Tibial nerve (tissue), 4 donors: ENCODE data around the gene PNKP. TPM values are rescaled to one million over a fixed set of nuclear protein-coding genes. Genes with fewer than 3 reads are reported as not detected.

ENCODE experiments used
- DNase-seq, 2 donors: peaks; one replicate each; pipeline ENCODE4 v3.0.0-alpha.2; 2019; ENCODE audit warnings: low spot score in 2 of 2
- H3K27ac ChIP-seq, 4 donors: fragments of 200-600 bp; sonication (generic) in 3 of 4; one replicate each; pipeline ENCODE4 v1.5.1; 2017 to 2019; ENCODE audit warnings: mild to moderate bottlenecking in 1 of 4
- H3K27me3 ChIP-seq, 2 donors: fragments of 200-600 bp; sonication (generic) in 1 of 2; one replicate each; pipeline versions ENCODE4 v1.5.1 to v1.6.0; 2017 to 2019
- H3K36me3 ChIP-seq, 3 donors: fragments of 200-600 bp; sonication (generic); one replicate each; pipeline ENCODE4 v1.5.1; 2018 to 2019
- H3K4me1 ChIP-seq, 4 donors: fragments of 200-600 bp; sonication (generic) in 3 of 4; one replicate each; pipeline ENCODE4 v1.5.1; 2017 to 2019
- H3K4me3 ChIP-seq, 4 donors: fragments of 200-600 bp; sonication (generic) in 3 of 4; one replicate each; pipeline ENCODE4 v1.5.1; 2017 to 2019; ENCODE audit warnings: mild to moderate bottlenecking in 1 of 4, moderate library complexity in 1 of 4
- H3K9me3 ChIP-seq, 4 donors: fragments of 200-600 bp; sonication (generic) in 3 of 4; one replicate each; pipeline ENCODE4 v1.5.1; 2017 to 2019
- EP300 ChIP-seq, 2 donors: sonication (generic); formaldehyde crosslinking; IDR thresholded peaks; one replicate each; pipeline ENCODE4 v1.6.1; 2017; ENCODE audit warnings: antibody characterized with exemption in 2 of 2, mild to moderate bottlenecking in 1 of 2
- POLR2A ChIP-seq, 2 donors: fragments of 450-650 bp; IDR thresholded peaks; one replicate each; pipeline ENCODE4 v1.6.1; 2017; ENCODE audit warnings: antibody characterized with exemption in 2 of 2, mild to moderate bottlenecking in 2 of 2, moderate library complexity in 2 of 2
- WGBS, 2 donors: methylation state at CpG; one replicate each; pipeline ENCODE4 v1.1.5; 2018; 5-methylcytosine and 5-hydroxymethylcytosine counted together
- total RNA-seq, 4 donors: library from RNA; depleted of rRNA; stranded (reverse); fragments of >200 nt; gene quantifications; one replicate each; pipeline ENCODE4 v1.1.0, GENCODE V29; 2016
- TF ChIP-seq, protein P1 (sequence below), 5 experiments: fragments of 200-600 bp in 3 of 5; fragments of 450-650 bp in 2 of 5; sonication (generic) in 3 of 5; IDR thresholded peaks; one replicate each; pipeline ENCODE4 v1.5.1; 2016 to 2019; ENCODE audit warnings: antibody characterized with exemption in 5 of 5, mild to moderate bottlenecking in 3 of 5, moderate library complexity in 2 of 5

The PNKP gene
- total RNA-seq, 4 donors from 2014 or later, result 52.7 to 158 (median 79.5) TPM

DNA sequence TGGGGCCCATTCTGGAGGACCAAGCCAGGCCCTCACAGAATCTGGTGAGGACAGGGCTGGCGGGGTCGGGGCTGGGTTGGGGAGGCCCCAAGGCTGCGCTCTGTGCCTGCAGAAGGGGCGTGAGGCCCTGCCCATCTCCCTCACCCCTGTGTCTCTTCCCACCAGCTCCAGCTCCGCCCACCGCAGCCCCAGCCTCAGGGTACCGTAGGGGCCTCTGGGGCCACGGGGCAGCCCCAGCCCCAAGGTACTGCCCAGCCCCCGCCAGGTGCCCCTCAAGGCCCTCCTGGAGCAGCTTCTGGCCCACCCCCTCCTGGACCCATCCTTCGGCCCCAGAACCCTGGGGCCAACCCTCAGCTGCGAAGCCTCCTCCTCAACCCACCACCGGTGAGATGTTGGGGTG lies 31.8 kb downstream of the PNKP start:
- TF ChIP-seq POLR2A (IDR thresholded peaks at IDR 0.05) (no peak), EP300 (IDR thresholded peaks at IDR 0.05) (no peak)
- TF ChIP-seq, protein P1, sequence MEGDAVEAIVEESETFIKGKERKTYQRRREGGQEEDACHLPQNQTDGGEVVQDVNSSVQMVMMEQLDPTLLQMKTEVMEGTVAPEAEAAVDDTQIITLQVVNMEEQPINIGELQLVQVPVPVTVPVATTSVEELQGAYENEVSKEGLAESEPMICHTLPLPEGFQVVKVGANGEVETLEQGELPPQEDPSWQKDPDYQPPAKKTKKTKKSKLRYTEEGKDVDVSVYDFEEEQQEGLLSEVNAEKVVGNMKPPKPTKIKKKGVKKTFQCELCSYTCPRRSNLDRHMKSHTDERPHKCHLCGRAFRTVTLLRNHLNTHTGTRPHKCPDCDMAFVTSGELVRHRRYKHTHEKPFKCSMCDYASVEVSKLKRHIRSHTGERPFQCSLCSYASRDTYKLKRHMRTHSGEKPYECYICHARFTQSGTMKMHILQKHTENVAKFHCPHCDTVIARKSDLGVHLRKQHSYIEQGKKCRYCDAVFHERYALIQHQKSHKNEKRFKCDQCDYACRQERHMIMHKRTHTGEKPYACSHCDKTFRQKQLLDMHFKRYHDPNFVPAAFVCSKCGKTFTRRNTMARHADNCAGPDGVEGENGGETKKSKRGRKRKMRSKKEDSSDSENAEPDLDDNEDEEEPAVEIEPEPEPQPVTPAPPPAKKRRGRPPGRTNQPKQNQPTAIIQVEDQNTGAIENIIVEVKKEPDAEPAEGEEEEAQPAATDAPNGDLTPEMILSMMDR (IDR thresholded peaks at IDR 0.05), result no peak
- no peak for DNase-seq
- Histone ChIP-seq H3K27ac (no peak overlapping the region), H3K4me1 (no peaks in the 10 kb centered on the region), H3K4me3 (no peak overlapping the region), H3K36me3 (peaks cover 0 to 98% (median 30%) of the 10 kb centered on the region in 3 donors), H3K9me3 (no peaks in the 10 kb centered on the region), H3K27me3 (no peaks in the 10 kb centered on the region)
- WGBS, 2 donors, result 87 to 92% methylated on average over 9 to 10 of the region's 12 CpGs

DNA sequence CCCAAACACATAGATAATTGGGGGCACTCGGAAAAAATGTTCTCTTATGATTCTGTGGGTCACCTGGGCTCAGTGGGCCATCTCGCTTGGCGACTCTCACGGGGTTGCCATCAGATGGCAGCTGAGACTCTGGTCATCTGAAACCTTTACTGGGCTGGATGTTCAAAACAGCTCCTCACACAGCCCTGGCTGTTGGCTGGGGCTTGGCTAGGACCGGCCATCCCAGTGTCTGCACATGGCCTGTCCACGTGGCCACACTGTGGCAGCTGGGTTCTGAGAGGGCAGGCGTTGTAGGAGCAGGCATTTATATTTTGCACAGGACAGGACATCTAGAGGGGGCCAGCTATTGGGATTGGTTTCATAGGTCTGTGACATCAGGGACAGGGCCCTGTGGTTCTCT lies 33.8 kb downstream of the PNKP start:
- no peak for DNase-seq
- H3K36me3 ChIP-seq, result peaks cover 0 to 100% (median 30%) of the 10 kb centered on the region in 3 donors
- H3K27me3 ChIP-seq, result no peaks in the 10 kb centered on the region
- H3K4me3 ChIP-seq, result no peak overlapping the region
- TF ChIP-seq, protein P1 (IDR thresholded peaks at IDR 0.05), result no peak
- TF ChIP-seq POLR2A (IDR thresholded peaks at IDR 0.05) (no peak), EP300 (IDR thresholded peaks at IDR 0.05) (no peak)
- no peaks in the 10 kb centered on the region for H3K4me1 ChIP-seq
- H3K9me3 ChIP-seq, result no peaks in the 10 kb centered on the region
- no peak overlapping the region for H3K27ac ChIP-seq
- 89 to 91% methylated on average over 7 of the region's 7 CpGs for WGBS, 2 donors

DNA sequence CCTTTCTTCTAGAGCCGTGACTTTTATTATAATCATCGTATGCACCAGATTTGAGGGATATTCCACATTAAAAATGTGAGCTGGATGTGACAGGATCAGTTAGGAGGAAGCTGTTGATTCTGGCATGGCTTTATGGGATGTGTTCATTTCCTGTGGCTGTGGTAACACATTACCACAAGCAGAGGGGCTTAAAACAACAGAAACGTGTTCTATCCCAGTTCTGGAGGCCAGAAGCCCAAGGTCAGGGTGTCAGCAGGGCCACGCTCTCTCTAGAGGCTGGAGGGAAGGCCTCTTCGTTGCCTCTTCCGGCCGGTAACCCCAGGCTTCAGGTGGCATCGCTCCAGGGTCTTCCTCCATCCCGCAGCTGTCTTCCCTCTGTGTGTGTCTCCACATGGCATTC lies 34.8 kb downstream of the PNKP start:
- H3K36me3 ChIP-seq, result peaks cover 0 to 100% (median 30%) of the 10 kb centered on the region in 3 donors
- no peaks in the 10 kb centered on the region for H3K4me1 ChIP-seq
- no peak for TF ChIP-seq EP300 (IDR thresholded peaks at IDR 0.05)
- TF ChIP-seq POLR2A (IDR thresholded peaks at IDR 0.05), result no peak
- TF ChIP-seq, protein P1 (IDR thresholded peaks at IDR 0.05), result no peak
- 63 to 72% methylated on average over 9 of the region's 9 CpGs for WGBS, 2 donors
- no peaks in the 10 kb centered on the region for H3K27me3 ChIP-seq
- DNase-seq, result no peak
- no peak overlapping the region for H3K27ac ChIP-seq
- no peak overlapping the region for H3K4me3 ChIP-seq
- no peaks in the 10 kb centered on the region for H3K9me3 ChIP-seq

DNA sequence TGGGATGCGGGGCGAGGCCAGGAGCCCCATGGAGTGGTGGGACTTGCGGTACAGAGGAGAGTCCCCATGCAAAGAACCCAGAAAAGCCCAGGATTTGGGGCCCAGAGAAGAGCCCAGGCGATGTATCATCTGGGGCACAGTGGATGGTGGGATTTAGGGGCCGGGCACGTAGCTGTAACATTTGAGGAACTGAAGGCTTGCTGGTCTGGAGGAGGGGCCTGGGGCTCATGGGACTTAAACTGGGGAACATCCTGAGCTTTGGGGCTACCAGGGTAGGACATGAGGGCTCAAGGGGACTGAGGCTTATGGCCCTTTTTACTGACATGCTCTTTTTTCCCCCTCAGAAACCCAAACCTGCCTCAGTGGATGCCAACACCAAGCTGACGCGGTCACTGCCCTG lies 35.8 kb downstream of the PNKP start:
- no peak overlapping the region for H3K27ac ChIP-seq
- DNase-seq, result no peak
- WGBS, 2 donors, result 95 to 96% methylated on average over 8 of the region's 8 CpGs
- H3K4me1 ChIP-seq, result no peaks in the 10 kb centered on the region
- H3K9me3 ChIP-seq, result no peaks in the 10 kb centered on the region
- H3K4me3 ChIP-seq, result no peak overlapping the region
- TF ChIP-seq EP300 (IDR thresholded peaks at IDR 0.05), result no peak
- TF ChIP-seq POLR2A (IDR thresholded peaks at IDR 0.05), result no peak
- TF ChIP-seq, protein P1 (IDR thresholded peaks at IDR 0.05), result no peak
- no peaks in the 10 kb centered on the region for H3K27me3 ChIP-seq
- H3K36me3 ChIP-seq, result peaks cover 0 to 100% (median 30%) of the 10 kb centered on the region in 3 donors

DNA sequence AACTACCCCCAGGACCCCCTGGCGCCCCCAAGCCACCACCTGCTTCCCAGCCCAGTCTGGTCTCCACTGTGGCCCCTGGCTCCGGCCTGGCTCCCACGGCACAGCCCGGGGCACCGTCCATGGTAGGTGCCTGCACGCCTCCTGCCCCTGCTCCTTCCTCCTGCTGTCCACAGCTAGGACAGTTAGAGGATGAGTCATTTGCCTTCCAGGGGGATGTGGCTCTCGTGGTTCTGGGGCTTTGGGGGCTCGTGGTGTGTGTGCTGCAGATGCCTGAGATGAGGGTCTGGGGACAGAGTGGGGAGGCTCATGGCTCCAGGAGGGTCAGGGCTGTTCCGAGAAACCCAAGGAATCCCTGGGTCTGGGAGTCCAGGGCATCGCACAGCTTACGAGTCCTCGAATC lies 36.6 kb downstream of the PNKP start:
- 91 to 95% methylated on average over 11 to 12 of the region's 12 CpGs for WGBS, 2 donors
- Histone ChIP-seq H3K4me1 (no peaks in the 10 kb centered on the region), H3K36me3 (peaks cover 0 to 99% (median 24%) of the 10 kb centered on the region in 3 donors), H3K27ac (no peak overlapping the region), H3K9me3 (no peaks in the 10 kb centered on the region), H3K27me3 (no peaks in the 10 kb centered on the region), H3K4me3 (no peak overlapping the region)
- no peak for TF ChIP-seq POLR2A (IDR thresholded peaks at IDR 0.05)
- TF ChIP-seq, protein P1 (IDR thresholded peaks at IDR 0.05), result no peak
- TF ChIP-seq EP300 (IDR thresholded peaks at IDR 0.05), result no peak
- no peak for DNase-seq
